ENCODE results near the gene CDH12.

- TF ChIP-seq CTCF (IDR thresholded peaks at IDR 0.05) (no peak), POLR2A (IDR thresholded peaks at IDR 0.05) (no peak)
Observed at GRCh38 chr5:22465177-22465576, 388.0 kb downstream of the CDH12 start.

All from vagina (tissue), 2 donors.